ENCODE results near the gene ZNF564. TPM values are rescaled to one million over a fixed set of nuclear protein-coding genes. Genes with fewer than 3 reads are reported as not detected.

Gene ZNF564
- polyA plus RNA-seq, 1 experiment = 4.6 TPM

DNA sequence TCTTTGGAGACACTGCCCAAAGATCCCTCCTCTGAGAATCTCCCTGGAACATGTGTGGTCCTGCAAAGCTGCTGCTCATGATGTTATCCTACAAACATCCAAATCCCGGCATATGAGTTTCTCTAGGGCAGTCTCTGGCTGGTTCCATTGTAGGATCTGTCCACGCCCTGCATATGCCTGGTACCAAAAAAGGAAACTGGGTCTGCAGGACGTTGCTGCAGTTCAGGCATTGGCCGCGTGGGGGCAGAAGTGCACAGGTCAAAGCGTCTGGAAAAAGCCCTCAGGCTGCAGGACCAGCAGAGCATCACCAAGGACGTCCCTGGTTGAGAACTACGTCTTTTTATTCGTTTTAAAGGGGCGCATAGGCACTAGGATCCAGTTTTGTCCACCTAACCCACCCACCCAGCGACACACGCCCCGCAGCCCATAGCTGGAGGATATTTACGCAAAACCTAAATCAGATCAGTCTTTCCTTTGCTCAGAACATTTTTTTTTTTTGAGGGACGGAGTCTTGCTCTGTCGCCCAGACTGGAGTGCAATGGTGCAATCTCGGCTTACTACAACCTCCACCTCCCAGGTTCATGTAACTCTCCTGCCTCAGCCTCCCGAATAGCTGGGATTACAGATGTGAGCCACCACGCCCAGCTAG, 12.9 kb upstream of the ZNF564 start:
- H3K4me3 ChIP-seq (ENCODE audit: low read depth, low read length) = no peak overlapping the region
- no peaks in the 10 kb centered on the region for H3K27me3 ChIP-seq (ENCODE audit: control insufficient read depth, insufficient read depth, low read length)
- ChIA-PET CTCF (interaction anchor here (0.5 to 2.9 kb wide), 26 partner anchors 8 to 912 kb away, joined by 3 to 28 read pairs (median 4); partner anchors contain the start of genes MAN2B1, WDR83, ZNF490 and ZNF564), POLR2A (no interaction called here)
- DNase-seq (ENCODE audit: low read depth, low spot score) = peak; percentile 81
- no peaks in the 10 kb centered on the region for H3K9me3 ChIP-seq (ENCODE audit: control insufficient read depth, insufficient read depth, low read length)
- H3K27ac ChIP-seq (ENCODE audit: low read depth, low read length) = no peak overlapping the region
- TF ChIP-seq, protein P1, sequence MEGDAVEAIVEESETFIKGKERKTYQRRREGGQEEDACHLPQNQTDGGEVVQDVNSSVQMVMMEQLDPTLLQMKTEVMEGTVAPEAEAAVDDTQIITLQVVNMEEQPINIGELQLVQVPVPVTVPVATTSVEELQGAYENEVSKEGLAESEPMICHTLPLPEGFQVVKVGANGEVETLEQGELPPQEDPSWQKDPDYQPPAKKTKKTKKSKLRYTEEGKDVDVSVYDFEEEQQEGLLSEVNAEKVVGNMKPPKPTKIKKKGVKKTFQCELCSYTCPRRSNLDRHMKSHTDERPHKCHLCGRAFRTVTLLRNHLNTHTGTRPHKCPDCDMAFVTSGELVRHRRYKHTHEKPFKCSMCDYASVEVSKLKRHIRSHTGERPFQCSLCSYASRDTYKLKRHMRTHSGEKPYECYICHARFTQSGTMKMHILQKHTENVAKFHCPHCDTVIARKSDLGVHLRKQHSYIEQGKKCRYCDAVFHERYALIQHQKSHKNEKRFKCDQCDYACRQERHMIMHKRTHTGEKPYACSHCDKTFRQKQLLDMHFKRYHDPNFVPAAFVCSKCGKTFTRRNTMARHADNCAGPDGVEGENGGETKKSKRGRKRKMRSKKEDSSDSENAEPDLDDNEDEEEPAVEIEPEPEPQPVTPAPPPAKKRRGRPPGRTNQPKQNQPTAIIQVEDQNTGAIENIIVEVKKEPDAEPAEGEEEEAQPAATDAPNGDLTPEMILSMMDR (IDR thresholded peaks at IDR 0.05; ENCODE audit: low read depth, low read length) = peak; percentile 98

DNA sequence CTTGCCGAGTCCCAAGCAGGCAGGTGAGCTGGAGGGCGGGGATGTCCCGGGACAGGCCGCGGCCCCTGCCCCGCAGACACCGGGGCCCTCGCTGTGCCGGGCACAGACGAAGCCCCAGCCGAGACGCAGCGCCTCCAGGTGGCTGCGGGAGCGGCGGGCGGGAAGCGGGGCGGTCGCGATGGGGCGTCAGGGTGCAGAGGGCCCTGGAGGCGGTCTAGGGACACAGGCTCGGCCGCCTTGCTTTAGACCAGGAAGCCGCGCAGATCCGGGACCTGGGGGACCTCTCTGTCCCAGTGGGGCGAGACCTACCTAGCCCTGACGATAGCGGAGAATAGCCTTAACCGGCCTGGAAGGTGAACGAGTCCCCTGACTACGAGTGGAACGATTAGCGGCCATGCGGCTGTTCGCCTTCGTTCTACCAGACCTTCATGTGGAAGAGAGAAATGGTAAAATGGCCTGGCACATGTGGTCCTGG, 4.2 kb upstream of the ZNF564 start:
- Histone ChIP-seq H3K27me3 (ENCODE audit: control insufficient read depth, insufficient read depth, low read length) (no peaks in the 10 kb centered on the region), H3K4me3 (ENCODE audit: low read depth, low read length) (no peak overlapping the region), H3K27ac (ENCODE audit: low read depth, low read length) (no peak overlapping the region), H3K9me3 (ENCODE audit: control insufficient read depth, insufficient read depth, low read length) (peaks cover 5% of the 10 kb centered on the region; the same call in 1 of the 2 replicates)
- ChIA-PET CTCF (no interaction called here), POLR2A (no interaction called here)
- no peak for DNase-seq (ENCODE audit: low read depth, low spot score)
- TF ChIP-seq, protein P1 (IDR thresholded peaks at IDR 0.05; ENCODE audit: low read depth, low read length) = no peak

DNA sequence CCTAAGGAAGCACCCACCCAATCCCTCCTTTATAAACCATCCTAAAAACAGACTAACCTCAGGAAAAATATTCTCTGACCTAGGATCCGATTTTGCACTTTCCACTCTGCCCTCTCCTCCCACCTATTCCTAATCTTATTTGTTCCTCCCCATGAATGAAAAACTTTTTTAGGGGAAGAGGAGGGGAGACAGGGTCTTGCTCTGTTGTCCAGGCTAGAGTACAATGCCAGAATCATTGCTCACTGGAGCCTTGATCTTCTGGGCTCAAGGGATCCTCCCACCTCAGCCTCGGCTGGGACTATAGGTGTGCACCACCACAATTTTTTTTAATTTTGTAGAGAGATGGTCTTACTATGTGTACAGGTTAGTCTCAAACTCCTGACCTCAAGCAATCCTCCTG, 4.4 kb downstream of the ZNF564 start:
- Histone ChIP-seq H3K27me3 (ENCODE audit: control insufficient read depth, insufficient read depth, low read length) (no peaks in the 10 kb centered on the region), H3K27ac (ENCODE audit: low read depth, low read length) (no peak overlapping the region), H3K4me3 (ENCODE audit: low read depth, low read length) (no peak overlapping the region), H3K9me3 (ENCODE audit: control insufficient read depth, insufficient read depth, low read length) (peaks cover 65% of the 10 kb centered on the region)
- no peak for DNase-seq (ENCODE audit: low read depth, low spot score)
- ChIA-PET CTCF (no interaction called here), POLR2A (no interaction called here)
- TF ChIP-seq, protein P1 (IDR thresholded peaks at IDR 0.05; ENCODE audit: low read depth, low read length) = no peak

DNA sequence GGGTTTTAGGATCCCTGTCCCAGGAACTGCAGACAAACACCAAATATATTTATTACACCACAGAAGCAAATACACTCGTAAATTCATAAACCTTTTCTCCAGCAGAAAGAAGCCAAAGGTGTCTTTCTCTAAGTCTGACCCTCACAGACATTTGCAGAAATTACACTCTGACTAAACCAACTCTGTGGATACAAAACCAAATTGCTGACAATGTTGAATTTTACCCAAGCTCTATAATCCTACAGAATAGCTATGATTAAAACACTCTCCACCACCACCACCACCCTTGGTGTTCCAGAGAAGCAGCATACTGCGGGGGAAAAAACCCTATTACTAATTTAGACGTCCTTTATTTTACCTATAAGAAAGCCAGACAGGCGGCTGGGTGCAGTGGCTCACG, 5.2 kb downstream of the ZNF564 start:
- CTCF ChIA-PET = no interaction called here
- POLR2A ChIA-PET = no interaction called here
- H3K9me3 ChIP-seq (ENCODE audit: control insufficient read depth, insufficient read depth, low read length) = peaks cover 72% of the 10 kb centered on the region
- H3K4me3 ChIP-seq (ENCODE audit: low read depth, low read length) = no peak overlapping the region
- TF ChIP-seq, protein P1 (IDR thresholded peaks at IDR 0.05; ENCODE audit: low read depth, low read length) = no peak
- no peak overlapping the region for H3K27ac ChIP-seq (ENCODE audit: low read depth, low read length)
- H3K27me3 ChIP-seq (ENCODE audit: control insufficient read depth, insufficient read depth, low read length) = no peaks in the 10 kb centered on the region
- DNase-seq (ENCODE audit: low read depth, low spot score) = no peak

DNA sequence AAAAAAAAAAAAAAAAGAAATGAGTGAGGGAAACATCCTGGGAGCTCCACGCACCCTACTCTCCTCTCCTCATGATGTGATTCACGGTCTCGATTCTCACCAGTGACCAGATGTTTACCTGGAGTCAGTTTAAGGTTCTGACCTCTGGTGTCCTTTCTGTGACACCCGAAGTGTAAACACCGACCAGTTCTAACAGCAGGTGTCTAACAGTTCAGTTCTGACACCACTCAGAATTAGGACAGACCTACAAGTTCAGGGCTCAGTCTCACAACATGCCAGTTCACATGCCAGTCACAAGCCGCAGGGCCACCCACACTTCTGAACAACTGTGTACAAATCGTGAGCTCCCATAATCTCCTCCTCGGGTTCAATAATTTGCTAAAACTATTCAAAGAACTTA, 6.0 kb downstream of the ZNF564 start:
- CTCF ChIA-PET = no interaction called here

More for the DNA sequence above, 6.0 kb downstream of the ZNF564 start:
- TF ChIP-seq, protein P1 (IDR thresholded peaks at IDR 0.05; ENCODE audit: low read depth, low read length) = no peak
- Histone ChIP-seq H3K9me3 (ENCODE audit: control insufficient read depth, insufficient read depth, low read length) (peaks cover 80% of the 10 kb centered on the region), H3K4me3 (ENCODE audit: low read depth, low read length) (no peak overlapping the region), H3K27ac (ENCODE audit: low read depth, low read length) (no peak overlapping the region), H3K27me3 (ENCODE audit: control insufficient read depth, insufficient read depth, low read length) (no peaks in the 10 kb centered on the region)
- DNase-seq (ENCODE audit: low read depth, low spot score) = no peak
- POLR2A ChIA-PET = no interaction called here
